Smooth muscle cell (in vitro differentiated cells): ENCODE results near the gene AGMO. TPM values are rescaled to one million over a fixed set of nuclear protein-coding genes. Genes with fewer than 3 reads are reported as not detected.

ENCODE experiments used
- DNase-seq: peaks from one replicate; lab custom pipeline; 2025; ENCODE audit not compliant: unreplicated experiment; lab: John Stamatoyannopoulos, UW
- H2AFZ ChIP-seq: fragments of 200-600 bp; sonication (generic); 2 replicates; pipeline ENCODE4 v1.6.0; 2016; ENCODE audit warnings: antibody characterized with exemption, low read depth, mild to moderate bottlenecking
- H3F3A ChIP-seq: fragments of 200-600 bp; sonication (generic); 2 replicates; pipeline ENCODE4 v1.6.0; 2017; ENCODE audit warnings: antibody characterized with exemption, low read depth
- H3K27ac ChIP-seq: fragments of 200-600 bp; sonication (generic); 2 replicates; pipeline ENCODE4 v1.5.1; 2016; ENCODE audit warnings: low read depth, mild to moderate bottlenecking
- H3K27me3 ChIP-seq: fragments of 200-600 bp; sonication (generic); 2 replicates; pipeline ENCODE4 v1.6.1; 2016; ENCODE audit warnings: low read depth, mild to moderate bottlenecking
- H3K36me3 ChIP-seq: fragments of 200-600 bp; sonication (generic); 2 replicates; pipeline ENCODE4 v1.5.1; 2016; ENCODE audit warnings: low read depth
- H3K4me1 ChIP-seq: fragments of 200-600 bp; sonication (generic); 2 replicates; pipeline ENCODE4 v1.5.1; 2016; ENCODE audit warnings: low read depth
- H3K4me2 ChIP-seq: fragments of 200-600 bp; sonication (generic); 2 replicates; pipeline ENCODE4 v1.6.0; 2016; ENCODE audit warnings: mild to moderate bottlenecking
- H3K4me3 ChIP-seq: fragments of 200-600 bp; sonication (generic); 2 replicates; pipeline ENCODE4 v1.5.1; 2016; ENCODE audit warnings: mild to moderate bottlenecking
- H3K79me2 ChIP-seq: fragments of 200-600 bp; sonication (generic); 2 replicates; pipeline ENCODE4 v1.6.0; 2016; ENCODE audit warnings: low read depth, mild to moderate bottlenecking
- H3K9ac ChIP-seq: fragments of 200-600 bp; sonication (generic); 2 replicates; pipeline ENCODE4 v1.6.0; 2016; ENCODE audit warnings: low read depth
- H3K9me3 ChIP-seq: fragments of 200-600 bp; sonication (generic); replicated peaks from 2 replicates; pipeline ENCODE4 v1.5.1; 2016; ENCODE audit warnings: low read depth
- H4K20me1 ChIP-seq: fragments of 200-600 bp; sonication (generic); 2 replicates; pipeline ENCODE4 v1.6.0; 2016; ENCODE audit warnings: low read depth
- WGBS: methylation state at CpG from one replicate; pipeline ENCODE4 v1.1.7; 2016; ENCODE audit warnings: low lambda C conversion rate; 5-methylcytosine and 5-hydroxymethylcytosine counted together
- polyA plus RNA-seq: library from polyadenylated mRNA; unstranded; fragments of >200 nt; fragmentation: Nextera tagmentation; extraction: Ambion mirVana; gene quantifications from 2 replicates; pipeline ENCODE4 v1.2.1, GENCODE V29; 2016
- total RNA-seq: library from RNA; depleted of rRNA; stranded (reverse); fragments of >200 nt; gene quantifications from 2 replicates; pipeline ENCODE4 v1.2.3, GENCODE V29; 2014
- TF ChIP-seq, protein P1 (sequence below): fragments of 200-600 bp; sonication (generic); IDR thresholded peaks from 2 replicates; pipeline ENCODE4 v1.5.1; 2017; ENCODE audit warnings: borderline replicate concordance, mild to moderate bottlenecking, antibody characterized with exemption; ENCODE audit not compliant: insufficient read depth, poor library complexity, severe bottlenecking

The AGMO gene
- total and polyA plus RNA-seq, 2 experiments from 2014 or later, result 0.27 to 0.50 TPM

GRCh38 chr7:15601175-15601574 is 39.4 kb upstream of the AGMO start:
- TF ChIP-seq, protein P1, sequence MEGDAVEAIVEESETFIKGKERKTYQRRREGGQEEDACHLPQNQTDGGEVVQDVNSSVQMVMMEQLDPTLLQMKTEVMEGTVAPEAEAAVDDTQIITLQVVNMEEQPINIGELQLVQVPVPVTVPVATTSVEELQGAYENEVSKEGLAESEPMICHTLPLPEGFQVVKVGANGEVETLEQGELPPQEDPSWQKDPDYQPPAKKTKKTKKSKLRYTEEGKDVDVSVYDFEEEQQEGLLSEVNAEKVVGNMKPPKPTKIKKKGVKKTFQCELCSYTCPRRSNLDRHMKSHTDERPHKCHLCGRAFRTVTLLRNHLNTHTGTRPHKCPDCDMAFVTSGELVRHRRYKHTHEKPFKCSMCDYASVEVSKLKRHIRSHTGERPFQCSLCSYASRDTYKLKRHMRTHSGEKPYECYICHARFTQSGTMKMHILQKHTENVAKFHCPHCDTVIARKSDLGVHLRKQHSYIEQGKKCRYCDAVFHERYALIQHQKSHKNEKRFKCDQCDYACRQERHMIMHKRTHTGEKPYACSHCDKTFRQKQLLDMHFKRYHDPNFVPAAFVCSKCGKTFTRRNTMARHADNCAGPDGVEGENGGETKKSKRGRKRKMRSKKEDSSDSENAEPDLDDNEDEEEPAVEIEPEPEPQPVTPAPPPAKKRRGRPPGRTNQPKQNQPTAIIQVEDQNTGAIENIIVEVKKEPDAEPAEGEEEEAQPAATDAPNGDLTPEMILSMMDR, result no peak
- H3K36me3 ChIP-seq, result no peaks in the 10 kb centered on the region
- H3K4me3 ChIP-seq, result no peak overlapping the region
- no peaks in the 10 kb centered on the region for H4K20me1 ChIP-seq
- H3K27ac ChIP-seq, result no peak overlapping the region
- no peaks in the 10 kb centered on the region for H3K79me2 ChIP-seq
- H2AFZ ChIP-seq, result no peak overlapping the region
- H3K27me3 ChIP-seq, result no peaks in the 10 kb centered on the region
- no peak overlapping the region for H3K4me2 ChIP-seq
- no peaks in the 10 kb centered on the region for H3K4me1 ChIP-seq
- no peaks in the 10 kb centered on the region for H3F3A ChIP-seq
- H3K9ac ChIP-seq, result no peak overlapping the region
- H3K9me3 ChIP-seq, result no peaks in the 10 kb centered on the region
- 66% methylated on average over 1 of the region's 1 CpG for WGBS
- DNase-seq, result no peak

- no peak for DNase-seq
- H3F3A ChIP-seq, result no peaks in the 10 kb centered on the region
- no peaks in the 10 kb centered on the region for H4K20me1 ChIP-seq
- H3K4me2 ChIP-seq, result no peak overlapping the region
- H3K9me3 ChIP-seq, result no peaks in the 10 kb centered on the region
- H3K9ac ChIP-seq, result no peak overlapping the region
- H3K36me3 ChIP-seq, result no peaks in the 10 kb centered on the region
- 59% methylated on average over 4 of the region's 4 CpGs for WGBS
- H3K4me1 ChIP-seq, result no peaks in the 10 kb centered on the region
- no peaks in the 10 kb centered on the region for H3K27me3 ChIP-seq
- H2AFZ ChIP-seq, result no peak overlapping the region
- H3K4me3 ChIP-seq, result no peak overlapping the region
- TF ChIP-seq, protein P1, result no peak
- H3K27ac ChIP-seq, result no peak overlapping the region
- H3K79me2 ChIP-seq, result no peaks in the 10 kb centered on the region
Measured at GRCh38 chr7:15600298-15600697, 38.5 kb upstream of the AGMO start.

- Histone ChIP-seq H3F3A (no peaks in the 10 kb centered on the region), H3K4me3 (no peak overlapping the region), H3K27ac (no peak overlapping the region), H4K20me1 (no peaks in the 10 kb centered on the region), H3K36me3 (no peaks in the 10 kb centered on the region), H3K4me2 (no peak overlapping the region), H3K9ac (no peak overlapping the region), H2AFZ (no peak overlapping the region), H3K27me3 (no peaks in the 10 kb centered on the region), H3K4me1 (no peaks in the 10 kb centered on the region), H3K9me3 (no peaks in the 10 kb centered on the region), H3K79me2 (no peaks in the 10 kb centered on the region)
- DNase-seq, result no peak
- TF ChIP-seq, protein P1, result no peak
- 64% methylated on average over 5 of the region's 5 CpGs for WGBS
Measured at GRCh38 chr7:15594461-15594860, 32.6 kb upstream of the AGMO start.

DNA sequence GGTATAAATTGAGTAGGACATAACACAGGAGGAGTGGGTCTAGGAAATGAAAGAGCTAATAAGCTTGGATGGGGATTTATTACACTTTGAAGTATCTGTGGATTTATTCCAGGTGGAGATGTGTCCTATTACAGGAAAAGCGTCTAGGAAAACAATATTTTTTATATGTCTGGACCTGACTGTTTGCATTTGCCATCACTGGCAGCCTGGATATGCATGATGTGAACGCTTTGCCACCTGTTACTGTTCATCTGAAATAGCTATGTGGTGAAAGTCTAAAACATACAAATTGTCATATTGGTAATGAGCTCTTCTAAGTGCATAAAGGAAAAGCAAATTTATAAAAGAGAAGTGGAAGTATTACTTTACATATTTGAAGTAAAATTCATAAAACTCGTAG is 31.6 kb upstream of the AGMO start:
- WGBS, result 97% methylated on average over 3 of the region's 3 CpGs
- H3K9me3 ChIP-seq, result no peaks in the 10 kb centered on the region
- no peaks in the 10 kb centered on the region for H3K27me3 ChIP-seq
- no peak overlapping the region for H3K4me3 ChIP-seq
- no peak overlapping the region for H3K9ac ChIP-seq
- no peak for DNase-seq
- H2AFZ ChIP-seq, result no peak overlapping the region
- no peaks in the 10 kb centered on the region for H3K36me3 ChIP-seq
- H3K27ac ChIP-seq, result no peak overlapping the region
- no peaks in the 10 kb centered on the region for H4K20me1 ChIP-seq
- H3K79me2 ChIP-seq, result no peaks in the 10 kb centered on the region
- TF ChIP-seq, protein P1, result no peak
- no peaks in the 10 kb centered on the region for H3K4me1 ChIP-seq
- no peaks in the 10 kb centered on the region for H3F3A ChIP-seq
- no peak overlapping the region for H3K4me2 ChIP-seq
